NCI-H1694 treated with DMSO at 0.1 percent for 48 hours (cell line): ENCODE results near the gene CLDN5.
A peak's percentile ranks its signal among the peaks of the same experiment; 100 is the strongest.

ENCODE experiments used
- DNase-seq: peaks from one replicate; lab custom pipeline; 2025; lab: John Stamatoyannopoulos, UW

CLDN5 gene

GRCh38 chr22:19522190-19522880, 1.9 kb downstream of the CLDN5 start:
- DNase-seq, result peak; percentile 83

GRCh38 chr22:19520566-19521305, 3.5 kb downstream of the CLDN5 start:
- DNase-seq, result no peak

GRCh38 chr22:19520007-19520406, 4.2 kb downstream of the CLDN5 start:
- DNase-seq, result no peak

- DNase-seq, result no peak
Measured at GRCh38 chr22:19519041-19519926, 4.9 kb downstream of the CLDN5 start.

GRCh38 chr22:19518635-19519034, 5.6 kb downstream of the CLDN5 start:
- DNase-seq, result no peak

- no peak for DNase-seq
Measured at GRCh38 chr22:19517919-19518611, 6.1 kb downstream of the CLDN5 start.

- no peak for DNase-seq
Measured at GRCh38 chr22:19517171-19517500, 7.1 kb downstream of the CLDN5 start.

GRCh38 chr22:19516378-19517170, 7.6 kb downstream of the CLDN5 start:
- no peak for DNase-seq

GRCh38 chr22:19515654-19516377, 8.4 kb downstream of the CLDN5 start:
- DNase-seq, result no peak

GRCh38 chr22:19514831-19515565, 9.2 kb downstream of the CLDN5 start:
- DNase-seq, result peak; percentile 1

GRCh38 chr22:19513823-19514222, 10.4 kb downstream of the CLDN5 start:
- DNase-seq, result no peak

GRCh38 chr22:19510919-19511341, 13.3 kb downstream of the CLDN5 start:
- no peak for DNase-seq

- DNase-seq, result no peak
Measured at GRCh38 chr22:19509923-19510322, 14.3 kb downstream of the CLDN5 start.

GRCh38 chr22:19509191-19509590, 15.0 kb downstream of the CLDN5 start:
- DNase-seq, result no peak

- no peak for DNase-seq
Measured at GRCh38 chr22:19508024-19508776, 16.0 kb downstream of the CLDN5 start.

GRCh38 chr22:19507534-19507861, 16.7 kb downstream of the CLDN5 start:
- DNase-seq, result no peak

GRCh38 chr22:19506212-19506611, 18.0 kb downstream of the CLDN5 start:
- DNase-seq, result no peak

- DNase-seq, result no peak
Measured at GRCh38 chr22:19505735-19506126, 18.5 kb downstream of the CLDN5 start.
